CD14-positive monocyte (primary cell): Measurements from ENCODE around the gene MTMR10. TPM values are rescaled to one million over a fixed set of nuclear protein-coding genes. Genes with fewer than 3 reads are reported as not detected.

Experiments
- DNase-seq, 3 donors: peaks; one replicate each; pipeline ENCODE4 v3.0.0-alpha.2; 2011 to 2022
- H2AFZ ChIP-seq: 2 replicates; pipeline ENCODE4 v1.6.0; 2012; ENCODE audit warnings: mild to moderate bottlenecking, low read depth, low read length, inconsistent platforms; ENCODE audit not compliant: insufficient read depth, poor library complexity, severe bottlenecking
- H3K27ac ChIP-seq, 2 donors: 1 replicate in 1 of 2; 2 replicates in 1 of 2; pipeline ENCODE4 v1.5.1; 2012 to 2013; ENCODE audit warnings: low read length in 2 of 2, control low read depth in 1 of 2, inconsistent platforms in 1 of 2, low read depth in 1 of 2, mild to moderate bottlenecking in 1 of 2
- H3K27me3 ChIP-seq, 2 donors: one replicate each; pipeline versions ENCODE4 v1.6.0 to v1.6.1; 2011 to 2013; ENCODE audit warnings: low read length in 2 of 2; ENCODE audit not compliant: control insufficient read depth in 2 of 2, insufficient read depth in 2 of 2
- H3K36me3 ChIP-seq, 2 donors: replicated peaks in 1 of 2; 1 replicate in 1 of 2; 2 replicates in 1 of 2; pipeline versions ENCODE4 v1.5.1 to v1.6.1; 2012 to 2013; ENCODE audit warnings: low read length in 2 of 2, control low read depth in 1 of 2, inconsistent platforms in 1 of 2, mild to moderate bottlenecking in 1 of 2; ENCODE audit not compliant: insufficient read depth in 2 of 2, control insufficient read depth in 1 of 2
- H3K4me1 ChIP-seq, 2 donors: 1 replicate in 1 of 2; 2 replicates in 1 of 2; pipeline versions ENCODE4 v1.5.1 to v1.6.1; 2012 to 2013; ENCODE audit warnings: low read length in 2 of 2, control low read depth in 1 of 2, inconsistent platforms in 1 of 2, mild to moderate bottlenecking in 1 of 2, moderate library complexity in 1 of 2; ENCODE audit not compliant: insufficient read depth in 2 of 2, control insufficient read depth in 1 of 2
- H3K4me2 ChIP-seq: replicated peaks from 2 replicates; pipeline ENCODE3; 2012; ENCODE audit warnings: low read length, moderate library complexity, mild to moderate bottlenecking; ENCODE audit not compliant: poor library complexity, severe bottlenecking; ENCODE audit errors: extremely low read depth
- H3K4me3 ChIP-seq, 3 experiments: fragments of 200-600 bp in 1 of 3; sonication (generic) in 1 of 3; replicated peaks in 1 of 3; 1 replicate in 2 of 3; 2 replicates in 1 of 3; pipeline ENCODE4 v1.5.1; 2011 to 2013; ENCODE audit warnings: low read length in 3 of 3, mild to moderate bottlenecking in 3 of 3, control low read depth in 2 of 3, low read depth in 2 of 3, inconsistent platforms in 1 of 3, moderate library complexity in 1 of 3
- H3K79me2 ChIP-seq: 2 replicates; pipeline ENCODE4 v1.6.0; 2012; ENCODE audit warnings: mild to moderate bottlenecking, control low read depth, inconsistent platforms, low read length, moderate library complexity; ENCODE audit not compliant: insufficient read depth
- H3K9ac ChIP-seq: 2 replicates; pipeline ENCODE4 v1.6.0; 2017; ENCODE audit warnings: low read length, mild to moderate bottlenecking; ENCODE audit not compliant: insufficient read depth, poor library complexity, severe bottlenecking
- H3K9me3 ChIP-seq, 2 donors: replicated peaks in 1 of 2; 1 replicate in 1 of 2; 2 replicates in 1 of 2; pipeline versions ENCODE4 v1.5.1 to v1.6.1; 2012 to 2013; ENCODE audit warnings: low read length in 2 of 2, control low read depth in 1 of 2; ENCODE audit not compliant: control insufficient read depth in 1 of 2, insufficient read depth in 1 of 2
- H4K20me1 ChIP-seq: 2 replicates; pipeline ENCODE4 v1.6.0; 2012; ENCODE audit warnings: mild to moderate bottlenecking, low read length, control low read depth, moderate library complexity; ENCODE audit not compliant: insufficient read depth
- H3K27ac Mint-ChIP-seq, 7 donors: one replicate each; pipeline ENCODE4 v1.8.0; 2020; ENCODE audit warnings: mild to moderate bottlenecking in 7 of 7, mixed read lengths in 7 of 7, moderate library complexity in 6 of 7, inconsistent platforms in 2 of 7
- H3K27me3 Mint-ChIP-seq, 3 donors: one replicate each; pipeline ENCODE4 v1.8.0; 2021 to 2022; ENCODE audit warnings: low read depth in 3 of 3, mild to moderate bottlenecking in 3 of 3, mixed read lengths in 3 of 3, moderate library complexity in 3 of 3, inconsistent platforms in 1 of 3
- H3K36me3 Mint-ChIP-seq, 2 donors: one replicate each; pipeline ENCODE4 v1.8.0; 2020; ENCODE audit warnings: mixed read lengths in 2 of 2, inconsistent platforms in 1 of 2, mild to moderate bottlenecking in 1 of 2
- H3K4me1 Mint-ChIP-seq: one replicate; pipeline ENCODE4 v1.8.0; 2020; ENCODE audit warnings: mild to moderate bottlenecking, mixed read lengths
- H3K4me3 Mint-ChIP-seq, 2 donors: one replicate each; pipeline ENCODE4 v1.8.0; 2020; ENCODE audit warnings: mild to moderate bottlenecking in 2 of 2, mixed read lengths in 2 of 2, moderate library complexity in 1 of 2
- H3K9me3 Mint-ChIP-seq, 7 donors: one replicate each; pipeline ENCODE4 v1.8.0; 2020 to 2022; ENCODE audit warnings: mixed read lengths in 7 of 7, mild to moderate bottlenecking in 6 of 7, moderate library complexity in 6 of 7, inconsistent platforms in 2 of 7
- WGBS: methylation state at CpG from one replicate; pipeline ENCODE4 v1.1.5; 2013; ENCODE audit warnings: missing lambda C conversion rate; ENCODE audit not compliant: insufficient coverage; 5-methylcytosine and 5-hydroxymethylcytosine counted together
- intact Hi-C, 2 donors: fragments of 100-400 bp; cut with micrococcal nuclease; formaldehyde crosslinking; loops; one replicate each; pipeline versions ENCODE4 v1.15.0 to v1.15.1; 2023
- polyA plus RNA-seq, 3 donors: library from polyadenylated mRNA; depleted of rRNA in 1 of 3; unstranded in 2 of 3; stranded (reverse) in 1 of 3; fragments of 300-500 nt in 2 of 3; fragments of >200 nt in 1 of 3; fragmentation: Illumina TruSeq in 2 of 3; gene quantifications; 1 replicate in 2 of 3; 2 replicates in 1 of 3; pipeline ENCODE4 v1.2.3, GENCODE V29; 2012 to 2021
- TF ChIP-seq, protein P1 (sequence below): fragments of 200-600 bp; IDR thresholded peaks from one replicate; pipeline ENCODE4 v1.8.0; 2022; ENCODE audit warnings: antibody characterized with exemption, mild to moderate bottlenecking

MTMR10 gene
- polyA plus RNA-seq, 3 donors, result 8.7 to 23.3 (median 15.9) TPM

DNA sequence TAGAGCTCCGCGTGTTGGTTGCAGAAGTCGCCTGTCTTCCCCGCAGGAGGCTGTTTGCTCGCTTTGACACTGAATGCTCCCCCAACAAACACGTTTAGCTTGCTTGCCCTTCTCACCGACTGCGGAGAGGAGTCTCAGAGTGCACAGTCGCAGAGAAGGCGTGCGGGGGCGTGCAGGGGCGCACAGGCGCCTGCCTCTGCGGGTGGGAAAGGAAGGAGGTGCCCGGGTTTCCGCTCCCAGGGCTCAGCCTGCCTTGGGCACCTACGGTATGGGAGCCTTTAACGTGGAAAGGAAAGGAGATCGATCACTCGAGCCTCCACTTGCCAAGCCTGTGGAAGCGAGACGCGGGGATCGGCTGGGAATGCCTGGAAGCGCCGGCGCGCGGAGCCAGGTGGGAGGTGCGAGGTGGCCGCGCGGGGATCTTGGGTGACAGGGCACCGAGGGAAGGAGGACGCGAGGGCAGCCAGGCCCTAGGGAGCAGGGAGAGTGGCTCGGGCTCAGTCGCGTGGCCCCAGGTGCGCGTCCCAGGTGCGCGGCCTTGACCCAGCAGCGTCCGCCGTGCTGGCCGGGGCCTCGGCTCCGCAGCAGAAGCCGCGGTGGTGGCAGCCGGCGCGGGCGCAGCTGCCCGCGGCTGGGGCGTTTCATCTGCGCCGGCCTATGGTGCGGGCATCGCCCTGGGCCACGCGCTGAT is 87.8 kb downstream of the MTMR10 start, which contains the start of gene FAN1:
Gene FAN1, plus strand, starts transcription at position 419 of the 691 bp plus-strand sequence. CDS start 749 bp downstream, outside the sequence.
- intact Hi-C loops, result no loop called here

DNA sequence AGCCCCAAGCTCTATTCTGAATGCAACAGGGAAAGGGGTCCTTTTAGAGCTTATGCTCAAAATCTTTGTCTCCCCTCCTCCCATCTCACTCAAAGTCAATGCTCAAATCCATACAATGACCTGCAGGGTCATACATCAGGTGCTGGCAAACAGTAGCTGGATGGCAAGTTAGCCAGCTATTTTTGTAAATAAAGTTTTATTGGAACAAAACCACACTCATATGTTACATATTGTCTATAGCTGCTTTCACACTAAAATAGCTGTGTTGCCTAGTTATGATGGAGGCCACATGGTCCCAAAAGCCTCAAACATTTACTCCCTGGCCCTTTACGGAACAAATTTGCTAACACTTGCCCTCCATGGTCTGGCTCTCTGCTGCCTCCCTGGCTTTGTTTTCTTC is 89.5 kb downstream of the MTMR10 start:
- no peaks in the 10 kb centered on the region for H3K36me3 ChIP-seq
- peaks cover 20% of the 10 kb centered on the region for H3K4me1 Mint-ChIP-seq
- H3K9me3 ChIP-seq, result no peaks in the 10 kb centered on the region
- no peak overlapping the region for H3K9ac ChIP-seq
- no peak overlapping the region for H3K27ac Mint-ChIP-seq
- no peaks in the 10 kb centered on the region for H4K20me1 ChIP-seq
- no peaks in the 10 kb centered on the region for H3K27me3 ChIP-seq
- H3K4me2 ChIP-seq, result no peak overlapping the region
- no peaks in the 10 kb centered on the region for H3K9me3 Mint-ChIP-seq
- TF ChIP-seq, protein P1, sequence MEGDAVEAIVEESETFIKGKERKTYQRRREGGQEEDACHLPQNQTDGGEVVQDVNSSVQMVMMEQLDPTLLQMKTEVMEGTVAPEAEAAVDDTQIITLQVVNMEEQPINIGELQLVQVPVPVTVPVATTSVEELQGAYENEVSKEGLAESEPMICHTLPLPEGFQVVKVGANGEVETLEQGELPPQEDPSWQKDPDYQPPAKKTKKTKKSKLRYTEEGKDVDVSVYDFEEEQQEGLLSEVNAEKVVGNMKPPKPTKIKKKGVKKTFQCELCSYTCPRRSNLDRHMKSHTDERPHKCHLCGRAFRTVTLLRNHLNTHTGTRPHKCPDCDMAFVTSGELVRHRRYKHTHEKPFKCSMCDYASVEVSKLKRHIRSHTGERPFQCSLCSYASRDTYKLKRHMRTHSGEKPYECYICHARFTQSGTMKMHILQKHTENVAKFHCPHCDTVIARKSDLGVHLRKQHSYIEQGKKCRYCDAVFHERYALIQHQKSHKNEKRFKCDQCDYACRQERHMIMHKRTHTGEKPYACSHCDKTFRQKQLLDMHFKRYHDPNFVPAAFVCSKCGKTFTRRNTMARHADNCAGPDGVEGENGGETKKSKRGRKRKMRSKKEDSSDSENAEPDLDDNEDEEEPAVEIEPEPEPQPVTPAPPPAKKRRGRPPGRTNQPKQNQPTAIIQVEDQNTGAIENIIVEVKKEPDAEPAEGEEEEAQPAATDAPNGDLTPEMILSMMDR, result no peak
- H3K27ac ChIP-seq, result no peak overlapping the region
- H3K27me3 Mint-ChIP-seq, result peaks cover 0 to 5% (median 0%) of the 10 kb centered on the region in 3 donors
- H3K4me1 ChIP-seq, result peaks cover 6 to 21% of the 10 kb centered on the region in 2 donors
- no peaks in the 10 kb centered on the region for H3K79me2 ChIP-seq
- H2AFZ ChIP-seq, result peak overlapping the region; percentile 6
- intact Hi-C loops, result no loop called here
- DNase-seq, result no peak
- H3K4me3 Mint-ChIP-seq, result no peak overlapping the region
- WGBS, result 100% methylated on average over 1 of the region's 1 CpG
- H3K36me3 Mint-ChIP-seq, result peaks cover 19 to 21% of the 10 kb centered on the region in 2 donors
- H3K4me3 ChIP-seq, result no peak overlapping the region

More for the DNA sequence above, 87.8 kb downstream of the MTMR10 start, which contains the start of gene FAN1:
- TF ChIP-seq, protein P1, result no peak
- H3K79me2 ChIP-seq, result no peaks in the 10 kb centered on the region
- H3K4me2 ChIP-seq, result peak within 1 kb of the TSS; percentile 86
- WGBS, result 0% methylated on average over 44 of the region's 65 CpGs
- H3K27me3 ChIP-seq, result no peaks in the 10 kb centered on the region
- H3K27me3 Mint-ChIP-seq, result peaks cover 0 to 5% (median 0%) of the 10 kb centered on the region in 3 donors
- peak within 1 kb of the TSS in 1 of 2 donors; percentile 6 for H3K27ac ChIP-seq
- no peaks in the 10 kb centered on the region for H3K9me3 ChIP-seq
- H3K4me3 ChIP-seq, result peak within 1 kb of the TSS; percentile 53 to 84 (median 76)
- H3K4me1 Mint-ChIP-seq, result peaks cover 20% of the 10 kb centered on the region
- H4K20me1 ChIP-seq, result no peaks in the 10 kb centered on the region
- peaks cover 22 to 28% of the 10 kb centered on the region in 2 donors for H3K36me3 Mint-ChIP-seq
- peak within 1 kb of the TSS in 6 of 7 donors; percentile 32 to 67 (median 52) for H3K27ac Mint-ChIP-seq
- peak within 1 kb of the TSS; percentile 96 for H3K4me3 Mint-ChIP-seq
- H3K9ac ChIP-seq, result peak within 1 kb of the TSS; percentile 56
- H3K36me3 ChIP-seq, result peaks cover 0 to 1% of the 10 kb centered on the region in 2 donors
- H3K4me1 ChIP-seq, result peaks cover 6 to 21% of the 10 kb centered on the region in 2 donors
- H2AFZ ChIP-seq, result peak within 1 kb of the TSS; percentile 88
- H3K9me3 Mint-ChIP-seq, result no peaks in the 10 kb centered on the region
- DNase-seq, result peak; percentile 28 to 43 (median 29)
